Measurements from ENCODE around the gene FBXO24.

- TF ChIP-seq CTCF (IDR thresholded peaks at IDR 0.05; ENCODE audit: insufficient read depth, low read depth, low read length) (no peak), EZH2 (IDR thresholded peaks at IDR 0.05; ENCODE audit: insufficient read depth, low read length) (no peak)
Observed at GRCh38 chr7:100568176-100568895, 17.8 kb upstream of the FBXO24 start.
